Fibroblast of lung (primary cell): ENCODE data around the gene NFAT5. TPM values are rescaled to one million over a fixed set of nuclear protein-coding genes. Genes with fewer than 3 reads are reported as not detected.
A peak's percentile ranks its signal among the peaks of the same experiment; 100 is the strongest.

Experiments
- DNase-seq, 2 donors: peaks; one replicate each; pipeline versions ENCODE4 v3.0.0 to v3.0.0-alpha.2; 2010; ENCODE audit warnings: low read depth in 2 of 2
- H2AFZ ChIP-seq: 2 replicates; pipeline ENCODE4 v1.5.1; 2012; ENCODE audit warnings: low read length, control low read depth, inconsistent platforms
- H3K27ac ChIP-seq: 2 replicates; pipeline ENCODE4 v1.5.1; 2011; ENCODE audit warnings: low read length, control low read depth; ENCODE audit not compliant: insufficient read depth
- H3K27me3 ChIP-seq: 2 replicates; pipeline ENCODE4 v1.5.1; 2011; ENCODE audit warnings: mild to moderate bottlenecking, low read length; ENCODE audit not compliant: control insufficient read depth, insufficient read depth
- H3K36me3 ChIP-seq: 2 replicates; pipeline ENCODE4 v1.5.1; 2011; ENCODE audit warnings: low read length; ENCODE audit not compliant: control insufficient read depth, insufficient read depth
- H3K4me1 ChIP-seq: 2 replicates; pipeline ENCODE4 v1.5.1; 2011; ENCODE audit warnings: low read length; ENCODE audit not compliant: control insufficient read depth, insufficient read depth; ENCODE audit errors: extremely low read depth
- H3K4me2 ChIP-seq: 2 replicates; pipeline ENCODE4 v1.5.1; 2011; ENCODE audit warnings: low read length, control low read depth; ENCODE audit not compliant: insufficient read depth; ENCODE audit errors: extremely low read depth
- H3K4me3 ChIP-seq, 4 experiments: fragments of 200-600 bp in 1 of 4; sonication (generic) in 1 of 4; replicated peaks in 1 of 4; 2 replicates each; pipeline ENCODE4 v1.5.1; 2011 to 2016; ENCODE audit warnings: low read length in 4 of 4, low read depth in 3 of 4, mild to moderate bottlenecking in 3 of 4, control low read depth in 2 of 4, inconsistent platforms in 1 of 4, mixed read lengths in 1 of 4; ENCODE audit not compliant: insufficient read depth in 1 of 4; ENCODE audit errors: control extremely low read depth in 1 of 4
- H3K79me2 ChIP-seq: 2 replicates; pipeline ENCODE4 v1.5.1; 2012; ENCODE audit warnings: mild to moderate bottlenecking, low read length, inconsistent platforms; ENCODE audit not compliant: control insufficient read depth, insufficient read depth
- H3K9ac ChIP-seq: 2 replicates; pipeline ENCODE4 v1.5.1; 2011; ENCODE audit warnings: mild to moderate bottlenecking, low read length, control low read depth; ENCODE audit not compliant: insufficient read depth
- H3K9me3 ChIP-seq: 2 replicates; pipeline ENCODE4 v1.5.1; 2012; ENCODE audit warnings: low read depth, low read length; ENCODE audit not compliant: control insufficient read depth, insufficient read depth
- H4K20me1 ChIP-seq: 2 replicates; pipeline ENCODE4 v1.5.1; 2011; ENCODE audit warnings: low read length; ENCODE audit not compliant: control insufficient read depth, insufficient read depth; ENCODE audit errors: extremely low read depth
- EZH2 ChIP-seq: IDR thresholded peaks from 2 replicates; pipeline ENCODE4 v1.5.1; 2012; ENCODE audit warnings: low read length, control low read depth, mild to moderate bottlenecking; ENCODE audit errors: missing control alignments
- polyA plus RNA-seq, 2 donors: library from polyadenylated mRNA; depleted of rRNA in 1 of 2; stranded (reverse) in 1 of 2; unstranded in 1 of 2; fragments of >200 nt; gene quantifications; 2 replicates each; pipeline ENCODE4 v1.2.1, GENCODE V29; 2011 to 2012; ENCODE audit warnings: missing spikeins in 1 of 2
- total RNA-seq: library from RNA; depleted of rRNA; stranded (reverse); fragments of >200 nt; gene quantifications from 2 replicates; pipeline ENCODE4 v1.2.1, GENCODE V29; 2014
- TF ChIP-seq, protein P1 (sequence below), 2 donors: IDR thresholded peaks in 1 of 2; conservative IDR thresholded peaks in 1 of 2; 1 replicate in 1 of 2; 2 replicates in 1 of 2; pipeline ENCODE4 v1.5.1; 2011 to 2012; ENCODE audit warnings: low read length in 2 of 2, control low read depth in 1 of 2, inconsistent platforms in 1 of 2, low read depth in 1 of 2, mild to moderate bottlenecking in 1 of 2

Gene NFAT5
- total and polyA plus RNA-seq, 2 donors (not counting 1 experiment from before 2014, with no cell fraction given), result 33.4 to 39.4 TPM

DNA sequence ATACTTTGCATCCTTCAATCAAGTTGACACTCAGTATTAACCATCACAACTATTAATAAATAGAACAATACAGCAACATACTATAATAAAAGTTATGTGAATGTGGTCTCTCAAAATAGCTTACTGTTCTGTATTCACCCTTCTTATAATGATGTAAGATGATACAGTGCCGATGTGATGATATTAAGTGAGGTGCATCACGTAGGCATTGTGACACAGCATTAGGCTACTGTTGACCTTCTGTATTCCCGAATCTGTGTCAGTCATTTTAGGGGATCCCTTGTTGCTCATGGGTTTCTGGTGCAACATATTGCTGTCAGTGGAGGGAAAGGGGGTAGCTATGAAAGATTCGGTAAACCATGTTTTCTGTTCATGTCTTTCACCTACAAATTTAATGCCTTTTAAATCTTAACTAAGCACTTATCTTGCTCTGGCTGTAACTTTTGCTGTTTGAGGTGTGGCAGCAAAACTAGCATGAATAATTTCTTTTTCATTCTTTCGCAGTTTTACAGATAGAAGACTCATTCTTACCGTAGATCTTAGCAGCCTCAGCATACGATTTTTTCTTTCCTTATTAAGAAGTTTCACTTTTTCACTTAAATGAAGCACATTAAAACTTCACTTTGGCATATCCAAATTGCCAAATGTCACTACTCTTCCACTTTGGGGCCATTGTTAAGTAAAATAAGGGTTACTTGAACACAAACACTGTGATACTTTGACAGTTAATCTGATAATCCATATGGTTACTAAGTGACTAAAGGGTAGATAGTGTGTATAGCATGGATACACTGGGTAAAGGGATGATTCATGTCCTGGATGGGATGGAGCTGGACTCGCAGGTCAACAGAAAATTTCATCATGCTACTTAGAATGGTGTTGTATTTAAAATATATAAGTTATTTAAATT lies 29.6 kb downstream of the NFAT5 start:
- no peak overlapping the region for H3K4me2 ChIP-seq
- no peaks in the 10 kb centered on the region for H3K27me3 ChIP-seq
- H3K4me1 ChIP-seq, result peaks cover 2% of the 10 kb centered on the region
- H2AFZ ChIP-seq, result no peak overlapping the region
- H3K4me3 ChIP-seq, result no peak overlapping the region
- H4K20me1 ChIP-seq, result no peaks in the 10 kb centered on the region
- peaks cover 83% of the 10 kb centered on the region for H3K79me2 ChIP-seq
- no peak overlapping the region for H3K27ac ChIP-seq
- TF ChIP-seq, protein P1, sequence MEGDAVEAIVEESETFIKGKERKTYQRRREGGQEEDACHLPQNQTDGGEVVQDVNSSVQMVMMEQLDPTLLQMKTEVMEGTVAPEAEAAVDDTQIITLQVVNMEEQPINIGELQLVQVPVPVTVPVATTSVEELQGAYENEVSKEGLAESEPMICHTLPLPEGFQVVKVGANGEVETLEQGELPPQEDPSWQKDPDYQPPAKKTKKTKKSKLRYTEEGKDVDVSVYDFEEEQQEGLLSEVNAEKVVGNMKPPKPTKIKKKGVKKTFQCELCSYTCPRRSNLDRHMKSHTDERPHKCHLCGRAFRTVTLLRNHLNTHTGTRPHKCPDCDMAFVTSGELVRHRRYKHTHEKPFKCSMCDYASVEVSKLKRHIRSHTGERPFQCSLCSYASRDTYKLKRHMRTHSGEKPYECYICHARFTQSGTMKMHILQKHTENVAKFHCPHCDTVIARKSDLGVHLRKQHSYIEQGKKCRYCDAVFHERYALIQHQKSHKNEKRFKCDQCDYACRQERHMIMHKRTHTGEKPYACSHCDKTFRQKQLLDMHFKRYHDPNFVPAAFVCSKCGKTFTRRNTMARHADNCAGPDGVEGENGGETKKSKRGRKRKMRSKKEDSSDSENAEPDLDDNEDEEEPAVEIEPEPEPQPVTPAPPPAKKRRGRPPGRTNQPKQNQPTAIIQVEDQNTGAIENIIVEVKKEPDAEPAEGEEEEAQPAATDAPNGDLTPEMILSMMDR (conservative IDR thresholded peaks at IDR 0.05 in 1 of 2, IDR thresholded peaks at IDR 0.05 in 1 of 2; ENCODE audit: low read depth in 1 of 2, low read length in 2 of 2), result no peak
- peak; percentile 56 to 64 for DNase-seq
- no peak overlapping the region for H3K9ac ChIP-seq
- H3K9me3 ChIP-seq, result no peaks in the 10 kb centered on the region
- no peaks in the 10 kb centered on the region for H3K36me3 ChIP-seq

DNA sequence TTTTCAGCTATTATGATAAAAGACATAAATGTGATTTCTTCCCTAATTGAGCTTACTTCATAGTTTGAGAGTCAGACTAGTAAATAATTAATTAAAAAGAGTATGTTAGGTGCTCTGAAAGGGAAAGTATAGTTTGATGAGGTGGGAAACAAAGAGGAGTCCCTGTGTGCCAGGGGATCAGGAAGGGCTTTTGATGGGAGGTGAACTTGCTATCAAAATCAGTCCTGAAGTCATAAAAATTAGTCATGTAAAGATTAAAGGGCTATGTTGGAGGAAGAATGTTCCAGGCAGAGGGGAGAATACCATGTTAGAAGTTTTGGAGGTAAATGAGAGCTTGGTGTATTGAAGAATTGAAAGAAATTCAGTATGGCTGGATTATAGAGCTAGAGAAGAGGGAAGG lies 31.0 kb downstream of the NFAT5 start:
- Histone ChIP-seq H3K4me2 (no peak overlapping the region), H3K27me3 (no peaks in the 10 kb centered on the region), H3K4me1 (peaks cover 2% of the 10 kb centered on the region), H3K9ac (no peak overlapping the region), H3K4me3 (no peak overlapping the region), H3K9me3 (no peaks in the 10 kb centered on the region), H3K27ac (no peak overlapping the region), H4K20me1 (no peaks in the 10 kb centered on the region), H3K79me2 (peaks cover 85% of the 10 kb centered on the region), H3K36me3 (no peaks in the 10 kb centered on the region), H2AFZ (no peak overlapping the region)
- no peak for TF ChIP-seq EZH2
- TF ChIP-seq, protein P1 (conservative IDR thresholded peaks at IDR 0.05 in 1 of 2, IDR thresholded peaks at IDR 0.05 in 1 of 2; ENCODE audit: low read depth in 1 of 2, low read length in 2 of 2), result no peak
- DNase-seq, result no peak

DNA sequence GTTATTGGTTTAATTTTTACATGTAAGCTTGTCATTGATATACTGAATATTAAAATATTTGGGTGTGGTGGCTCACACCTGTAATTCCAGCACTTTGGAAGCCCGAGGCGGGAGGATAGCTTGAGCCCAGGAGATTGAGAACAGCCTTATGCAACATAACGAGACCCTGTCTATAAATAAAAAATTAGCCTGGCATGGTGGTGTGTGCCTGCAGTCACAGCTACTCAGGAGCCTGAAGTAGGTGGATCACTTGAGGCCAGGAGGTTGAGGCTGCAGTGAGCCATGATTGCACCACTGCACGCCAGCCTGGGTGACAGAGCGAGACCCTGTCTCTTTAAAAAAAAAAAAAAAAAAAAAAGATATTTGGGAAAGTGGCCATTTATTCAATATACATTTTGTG lies 32.3 kb downstream of the NFAT5 start:
- Histone ChIP-seq H3K9me3 (no peaks in the 10 kb centered on the region), H2AFZ (no peak overlapping the region), H3K4me1 (peaks cover 2% of the 10 kb centered on the region), H3K9ac (no peak overlapping the region), H3K27me3 (no peaks in the 10 kb centered on the region), H3K4me2 (no peak overlapping the region), H3K27ac (no peak overlapping the region), H3K4me3 (no peak overlapping the region), H3K36me3 (no peaks in the 10 kb centered on the region), H3K79me2 (peaks cover 80% of the 10 kb centered on the region), H4K20me1 (no peaks in the 10 kb centered on the region)
- no peak for DNase-seq
- TF ChIP-seq EZH2, result no peak
- TF ChIP-seq, protein P1 (conservative IDR thresholded peaks at IDR 0.05 in 1 of 2, IDR thresholded peaks at IDR 0.05 in 1 of 2; ENCODE audit: low read depth in 1 of 2, low read length in 2 of 2), result no peak
